ENCODE data around the gene C9.

The C9 gene

GRCh38 chr5:39360471-39361111 is 3.7 kb downstream of the C9 start:
- Histone ChIP-seq H3K36me3 (ENCODE audit: control insufficient read depth in 1 of 2, insufficient read depth in 2 of 2, low read length in 2 of 2) (no peaks in the 10 kb centered on the region), H3K9ac (ENCODE audit: low read depth in 1 of 2, low read length in 2 of 2) (no peak overlapping the region), H3K27me3 (ENCODE audit: control insufficient read depth in 1 of 2, insufficient read depth in 2 of 2, low read length in 2 of 2) (no peaks in the 10 kb centered on the region), H3K4me3 (ENCODE audit: low read depth in 1 of 2, low read length in 2 of 2) (no peak overlapping the region), H3K4me1 (ENCODE audit: control insufficient read depth in 1 of 2, insufficient read depth in 2 of 2, low read length in 2 of 2) (no peaks in the 10 kb centered on the region), H3K27ac (ENCODE audit: low read depth, low read length) (no peak overlapping the region), H3K9me3 (ENCODE audit: control insufficient read depth in 1 of 2, low read length in 2 of 2) (no peaks in the 10 kb centered on the region)

- no peak overlapping the region for H3K27ac ChIP-seq (ENCODE audit: low read depth, low read length)
- no peaks in the 10 kb centered on the region for H3K4me1 ChIP-seq (ENCODE audit: control insufficient read depth in 1 of 2, insufficient read depth in 2 of 2, low read length in 2 of 2)
- H3K36me3 ChIP-seq (ENCODE audit: control insufficient read depth in 1 of 2, insufficient read depth in 2 of 2, low read length in 2 of 2) = no peaks in the 10 kb centered on the region
- no peaks in the 10 kb centered on the region for H3K9me3 ChIP-seq (ENCODE audit: control insufficient read depth in 1 of 2, low read length in 2 of 2)
- no peak overlapping the region for H3K9ac ChIP-seq (ENCODE audit: low read depth in 1 of 2, low read length in 2 of 2)
- no peak overlapping the region for H3K4me3 ChIP-seq (ENCODE audit: low read depth in 1 of 2, low read length in 2 of 2)
- no peaks in the 10 kb centered on the region for H3K27me3 ChIP-seq (ENCODE audit: control insufficient read depth in 1 of 2, insufficient read depth in 2 of 2, low read length in 2 of 2)
Measured at GRCh38 chr5:39356263-39356662, 8.0 kb downstream of the C9 start.

- H3K4me1 ChIP-seq (ENCODE audit: control insufficient read depth in 1 of 2, insufficient read depth in 2 of 2, low read length in 2 of 2) = no peaks in the 10 kb centered on the region
- H3K4me3 ChIP-seq (ENCODE audit: low read depth in 1 of 2, low read length in 2 of 2) = no peak overlapping the region
- no peak overlapping the region for H3K9ac ChIP-seq (ENCODE audit: low read depth in 1 of 2, low read length in 2 of 2)
- no peaks in the 10 kb centered on the region for H3K36me3 ChIP-seq (ENCODE audit: control insufficient read depth in 1 of 2, insufficient read depth in 2 of 2, low read length in 2 of 2)
- H3K27me3 ChIP-seq (ENCODE audit: control insufficient read depth in 1 of 2, insufficient read depth in 2 of 2, low read length in 2 of 2) = no peaks in the 10 kb centered on the region
- no peak overlapping the region for H3K27ac ChIP-seq (ENCODE audit: low read depth, low read length)
- peaks cover 7% of the 10 kb centered on the region in 2 donors for H3K9me3 ChIP-seq (ENCODE audit: control insufficient read depth in 1 of 2, low read length in 2 of 2)
Measured at GRCh38 chr5:39355324-39355723, 9.0 kb downstream of the C9 start.

GRCh38 chr5:39353717-39354399 is 10.4 kb downstream of the C9 start:
- Histone ChIP-seq H3K9me3 (ENCODE audit: control insufficient read depth in 1 of 2, low read length in 2 of 2) (peaks cover 7% of the 10 kb centered on the region in 2 donors), H3K4me1 (ENCODE audit: control insufficient read depth in 1 of 2, insufficient read depth in 2 of 2, low read length in 2 of 2) (no peaks in the 10 kb centered on the region), H3K36me3 (ENCODE audit: control insufficient read depth in 1 of 2, insufficient read depth in 2 of 2, low read length in 2 of 2) (no peaks in the 10 kb centered on the region), H3K9ac (ENCODE audit: low read depth in 1 of 2, low read length in 2 of 2) (no peak overlapping the region), H3K27ac (ENCODE audit: low read depth, low read length) (no peak overlapping the region), H3K27me3 (ENCODE audit: control insufficient read depth in 1 of 2, insufficient read depth in 2 of 2, low read length in 2 of 2) (no peaks in the 10 kb centered on the region), H3K4me3 (ENCODE audit: low read depth in 1 of 2, low read length in 2 of 2) (no peak overlapping the region)

- no peaks in the 10 kb centered on the region for H3K27me3 ChIP-seq (ENCODE audit: control insufficient read depth in 1 of 2, insufficient read depth in 2 of 2, low read length in 2 of 2)
- H3K4me1 ChIP-seq (ENCODE audit: control insufficient read depth in 1 of 2, insufficient read depth in 2 of 2, low read length in 2 of 2) = no peaks in the 10 kb centered on the region
- no peak overlapping the region for H3K4me3 ChIP-seq (ENCODE audit: low read depth in 1 of 2, low read length in 2 of 2)
- H3K36me3 ChIP-seq (ENCODE audit: control insufficient read depth in 1 of 2, insufficient read depth in 2 of 2, low read length in 2 of 2) = no peaks in the 10 kb centered on the region
- no peak overlapping the region for H3K9ac ChIP-seq (ENCODE audit: low read depth in 1 of 2, low read length in 2 of 2)
- no peak overlapping the region for H3K27ac ChIP-seq (ENCODE audit: low read depth, low read length)
- H3K9me3 ChIP-seq (ENCODE audit: control insufficient read depth in 1 of 2, low read length in 2 of 2) = peaks cover 7% of the 10 kb centered on the region in 2 donors
Measured at GRCh38 chr5:39352951-39353350, 11.3 kb downstream of the C9 start.

GRCh38 chr5:39352170-39352569 is 12.1 kb downstream of the C9 start:
- Histone ChIP-seq H3K9ac (ENCODE audit: low read depth in 1 of 2, low read length in 2 of 2) (no peak overlapping the region), H3K4me3 (ENCODE audit: low read depth in 1 of 2, low read length in 2 of 2) (no peak overlapping the region), H3K4me1 (ENCODE audit: control insufficient read depth in 1 of 2, insufficient read depth in 2 of 2, low read length in 2 of 2) (no peaks in the 10 kb centered on the region), H3K36me3 (ENCODE audit: control insufficient read depth in 1 of 2, insufficient read depth in 2 of 2, low read length in 2 of 2) (no peaks in the 10 kb centered on the region), H3K27me3 (ENCODE audit: control insufficient read depth in 1 of 2, insufficient read depth in 2 of 2, low read length in 2 of 2) (no peaks in the 10 kb centered on the region), H3K27ac (ENCODE audit: low read depth, low read length) (no peak overlapping the region), H3K9me3 (ENCODE audit: control insufficient read depth in 1 of 2, low read length in 2 of 2) (peaks cover 7% of the 10 kb centered on the region in 2 donors)

- Histone ChIP-seq H3K27me3 (ENCODE audit: control insufficient read depth in 1 of 2, insufficient read depth in 2 of 2, low read length in 2 of 2) (no peaks in the 10 kb centered on the region), H3K9me3 (ENCODE audit: control insufficient read depth in 1 of 2, low read length in 2 of 2) (peaks cover 7% of the 10 kb centered on the region in 2 donors)
Measured at GRCh38 chr5:39349484-39349883, 14.8 kb downstream of the C9 start.

GRCh38 chr5:39342460-39342859 is 21.8 kb downstream of the C9 start:
- Histone ChIP-seq H3K27ac (ENCODE audit: low read depth, low read length) (no peak overlapping the region), H3K9ac (ENCODE audit: low read depth in 1 of 2, low read length in 2 of 2) (no peak overlapping the region), H3K36me3 (ENCODE audit: control insufficient read depth in 1 of 2, insufficient read depth in 2 of 2, low read length in 2 of 2) (no peaks in the 10 kb centered on the region), H3K27me3 (ENCODE audit: control insufficient read depth in 1 of 2, insufficient read depth in 2 of 2, low read length in 2 of 2) (no peaks in the 10 kb centered on the region), H3K9me3 (ENCODE audit: control insufficient read depth in 1 of 2, low read length in 2 of 2) (no peaks in the 10 kb centered on the region), H3K4me3 (ENCODE audit: low read depth in 1 of 2, low read length in 2 of 2) (no peak overlapping the region), H3K4me1 (ENCODE audit: control insufficient read depth in 1 of 2, insufficient read depth in 2 of 2, low read length in 2 of 2) (no peaks in the 10 kb centered on the region)

More at GRCh38 chr5:39349484-39349883, 14.8 kb downstream of the C9 start:
- no peaks in the 10 kb centered on the region for H3K4me1 ChIP-seq (ENCODE audit: control insufficient read depth in 1 of 2, insufficient read depth in 2 of 2, low read length in 2 of 2)
- H3K36me3 ChIP-seq (ENCODE audit: control insufficient read depth in 1 of 2, insufficient read depth in 2 of 2, low read length in 2 of 2) = no peaks in the 10 kb centered on the region
- no peak overlapping the region for H3K4me3 ChIP-seq (ENCODE audit: low read depth in 1 of 2, low read length in 2 of 2)
- no peak overlapping the region for H3K9ac ChIP-seq (ENCODE audit: low read depth in 1 of 2, low read length in 2 of 2)
- H3K27ac ChIP-seq (ENCODE audit: low read depth, low read length) = no peak overlapping the region

- no peaks in the 10 kb centered on the region for H3K36me3 ChIP-seq (ENCODE audit: control insufficient read depth in 1 of 2, insufficient read depth in 2 of 2, low read length in 2 of 2)
- H3K27ac ChIP-seq (ENCODE audit: low read depth, low read length) = no peak overlapping the region
- H3K9me3 ChIP-seq (ENCODE audit: control insufficient read depth in 1 of 2, low read length in 2 of 2) = no peaks in the 10 kb centered on the region
Measured at GRCh38 chr5:39341896-39342295, 22.4 kb downstream of the C9 start.

GRCh38 chr5:39340506-39340905 is 23.8 kb downstream of the C9 start:
- no peaks in the 10 kb centered on the region for H3K27me3 ChIP-seq (ENCODE audit: control insufficient read depth in 1 of 2, insufficient read depth in 2 of 2, low read length in 2 of 2)
- no peak overlapping the region for H3K27ac ChIP-seq (ENCODE audit: low read depth, low read length)
- H3K36me3 ChIP-seq (ENCODE audit: control insufficient read depth in 1 of 2, insufficient read depth in 2 of 2, low read length in 2 of 2) = no peaks in the 10 kb centered on the region
- no peaks in the 10 kb centered on the region for H3K4me1 ChIP-seq (ENCODE audit: control insufficient read depth in 1 of 2, insufficient read depth in 2 of 2, low read length in 2 of 2)
- no peaks in the 10 kb centered on the region for H3K9me3 ChIP-seq (ENCODE audit: control insufficient read depth in 1 of 2, low read length in 2 of 2)
- H3K4me3 ChIP-seq (ENCODE audit: low read depth in 1 of 2, low read length in 2 of 2) = no peak overlapping the region
- no peak overlapping the region for H3K9ac ChIP-seq (ENCODE audit: low read depth in 1 of 2, low read length in 2 of 2)

More at GRCh38 chr5:39341896-39342295, 22.4 kb downstream of the C9 start:
- Histone ChIP-seq H3K4me1 (ENCODE audit: control insufficient read depth in 1 of 2, insufficient read depth in 2 of 2, low read length in 2 of 2) (no peaks in the 10 kb centered on the region), H3K9ac (ENCODE audit: low read depth in 1 of 2, low read length in 2 of 2) (no peak overlapping the region), H3K4me3 (ENCODE audit: low read depth in 1 of 2, low read length in 2 of 2) (no peak overlapping the region), H3K27me3 (ENCODE audit: control insufficient read depth in 1 of 2, insufficient read depth in 2 of 2, low read length in 2 of 2) (no peaks in the 10 kb centered on the region)
